Erythroblast (primary cell): Measurements from ENCODE around the gene SMARCC1.

Experiments
- GATA1 ChIP-seq: IDR thresholded peaks from 2 replicates; pipeline ENCODE4 v1.6.1; 2011; ENCODE audit warnings: low read depth, mild to moderate bottlenecking, control low read depth, low read length, moderate library complexity
- POLR2A ChIP-seq: IDR thresholded peaks from 2 replicates; pipeline ENCODE4 v1.6.1; 2011; ENCODE audit warnings: mild to moderate bottlenecking, low read length

GRCh38 chr3:47578691-47579632 lies 202.7 kb downstream of the SMARCC1 start, which contains the start of gene CSPG5:
- no peak for TF ChIP-seq POLR2A
- no peak for TF ChIP-seq GATA1
